Glomerular endothelial cell (primary cell): ENCODE data around the gene NOLC1. TPM values are rescaled to one million over a fixed set of nuclear protein-coding genes. Genes with fewer than 3 reads are reported as not detected.

Source experiments
- DNase-seq: peaks from one replicate; pipeline ENCODE4 v3.0.0-alpha.2; 2011; ENCODE audit warnings: low read depth, low spot score; ENCODE audit errors: extremely low read depth
- total RNA-seq: library from RNA; depleted of rRNA; stranded (reverse); fragments of >200 nt; gene quantifications from 2 replicates; pipeline ENCODE4 v1.2.3, GENCODE V29; 2015

NOLC1 gene
- total RNA-seq, 1 donor from 2014 or later = 65.5 TPM

DNA sequence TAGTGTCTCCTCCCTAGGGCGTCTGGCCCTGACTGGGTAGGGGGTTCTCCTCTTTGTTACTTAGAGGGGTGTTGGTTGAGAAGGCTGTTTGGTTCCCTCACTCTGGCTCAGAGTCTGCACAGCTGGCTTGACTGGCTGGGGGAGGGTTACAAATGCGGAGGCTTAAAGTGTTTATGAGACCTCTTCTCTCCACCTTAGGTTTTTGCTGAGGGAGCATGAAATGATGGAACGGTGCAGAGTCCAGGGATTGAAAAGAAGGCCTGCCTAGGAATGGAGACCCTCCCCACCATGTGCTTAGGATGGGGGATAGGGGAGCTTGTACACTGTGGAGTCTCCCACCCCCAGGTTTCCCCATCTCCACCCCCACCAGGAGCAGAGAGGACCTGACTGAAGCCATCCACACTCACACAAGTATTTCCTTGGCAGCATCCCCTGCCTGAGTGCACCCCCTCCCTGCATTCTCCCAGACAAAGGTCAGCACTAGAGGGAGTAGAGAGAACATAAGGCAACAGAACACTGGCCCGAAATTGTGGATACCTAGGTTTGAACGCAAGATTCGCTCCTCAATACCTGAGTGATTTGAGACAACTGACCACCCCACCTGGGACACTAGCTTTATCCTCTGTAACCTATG, 30.3 kb upstream of the NOLC1 start:
- no peak for DNase-seq

- DNase-seq = no peak
These were observed 29.7 kb upstream of the NOLC1 start for GRCh38 chr10:102122450-102122849.

- no peak for DNase-seq
These were observed 29.0 kb upstream of the NOLC1 start for GRCh38 chr10:102123223-102123622.

DNA sequence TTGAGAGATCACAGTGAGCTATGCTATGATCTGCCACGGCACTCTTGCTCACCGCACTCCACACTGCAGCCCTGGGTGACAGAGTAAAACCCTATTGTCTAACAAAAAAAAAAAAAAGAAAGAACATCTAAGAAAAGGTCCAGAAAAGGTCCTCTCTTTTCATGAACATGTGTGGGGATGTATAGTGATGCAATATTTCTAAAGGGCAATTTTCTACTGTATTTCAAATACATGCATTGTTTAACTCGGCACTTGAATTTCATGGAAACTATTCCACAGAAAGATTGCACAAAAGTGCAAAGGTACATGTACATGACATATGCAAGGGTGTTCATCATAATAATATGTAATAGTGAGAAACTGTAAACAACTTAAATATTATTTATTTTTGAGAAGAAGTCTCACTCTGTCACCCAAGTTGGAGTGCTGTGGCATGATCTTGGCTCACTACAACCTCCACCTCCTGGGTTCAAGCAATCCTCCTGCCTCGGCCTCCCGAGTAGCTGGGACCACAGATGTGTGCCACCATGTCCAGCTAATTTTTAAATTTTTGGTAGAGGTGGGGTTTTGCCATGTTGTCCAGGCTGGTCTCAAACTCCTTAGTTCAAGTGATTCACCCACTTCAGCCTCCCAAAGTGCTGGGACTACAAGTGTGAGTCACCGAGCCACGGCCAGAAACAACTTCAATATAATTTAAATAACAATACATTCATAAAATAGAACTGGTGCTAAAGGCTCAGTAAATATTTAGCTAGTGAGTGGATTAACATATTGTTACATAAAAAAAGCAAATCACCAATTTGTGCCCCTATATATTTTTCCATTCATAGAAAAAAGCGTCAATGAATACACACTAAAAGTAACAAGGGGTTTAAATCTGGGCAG, 20.7 kb upstream of the NOLC1 start:
- no peak for DNase-seq

GRCh38 chr10:102132193-102132562, 20.0 kb upstream of the NOLC1 start:
- DNase-seq = no peak

- DNase-seq = peak; percentile 96
These were observed 19.4 kb upstream of the NOLC1 start, which contains the start of gene PPRC1 for GRCh38 chr10:102132563-102133372. PPRC1 (plus strand) TSS chr10:102133040; CDS start chr10:102133069, 29 bp downstream.

DNA sequence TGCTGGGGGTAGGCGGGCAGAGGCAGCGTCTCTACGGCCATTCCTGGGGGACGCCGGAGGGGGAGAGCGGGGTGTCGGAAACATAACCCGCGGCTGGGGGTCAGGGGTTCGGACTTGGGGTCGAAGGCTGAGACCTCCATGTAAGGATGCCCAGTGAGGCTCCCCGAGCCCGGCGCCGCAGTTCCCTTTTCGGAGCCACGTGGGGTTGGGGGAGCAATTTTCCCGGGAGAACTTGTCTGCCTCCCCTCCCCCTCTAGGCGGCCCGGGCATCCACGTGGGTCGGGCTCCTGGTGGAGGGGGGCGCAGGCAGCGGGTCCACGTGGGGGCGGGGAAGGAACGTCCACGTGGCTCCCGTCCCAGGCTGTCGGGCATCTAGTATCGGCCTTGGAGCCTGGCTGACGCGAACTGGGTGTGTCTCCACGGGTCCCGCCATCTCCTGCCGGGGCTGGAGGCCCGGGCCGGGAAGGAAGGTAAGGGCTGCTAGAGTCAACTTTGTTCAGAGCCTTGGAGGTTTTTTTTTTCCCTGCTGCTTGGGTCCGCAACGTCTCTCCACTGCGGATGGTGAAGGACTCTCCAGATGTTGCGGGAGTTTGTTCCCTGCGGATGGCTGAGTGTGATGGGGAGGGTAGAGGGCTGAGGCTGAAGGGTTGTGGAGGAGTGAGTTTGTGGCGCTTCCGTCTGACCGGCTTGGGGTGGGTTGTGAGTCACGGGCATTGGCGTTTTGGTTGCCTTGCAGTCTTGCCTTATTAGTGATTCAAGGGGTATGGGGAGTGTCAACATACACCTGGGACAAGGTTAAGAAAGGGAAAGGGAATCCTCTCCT, 18.6 kb upstream of the NOLC1 start:
- DNase-seq = no peak

DNA sequence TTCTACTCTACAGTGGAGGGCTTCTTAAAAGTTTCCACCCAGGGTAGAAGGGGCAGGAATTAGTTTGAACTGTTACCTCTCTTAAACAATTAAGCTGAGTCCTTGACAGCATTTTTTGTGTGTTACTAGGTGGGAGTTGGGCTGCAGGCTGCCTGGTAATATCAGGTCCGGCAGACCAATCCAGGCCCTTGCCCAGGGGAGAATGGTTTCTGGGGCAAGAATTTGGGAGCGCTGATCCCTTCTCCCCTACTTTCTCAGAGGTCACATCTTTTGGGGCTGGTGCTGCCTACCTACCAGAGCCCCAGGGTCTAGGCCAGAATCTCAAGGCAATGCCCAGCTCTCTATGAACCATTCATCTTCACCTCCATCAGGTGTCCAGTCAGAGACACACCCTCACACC, 17.8 kb upstream of the NOLC1 start:
- no peak for DNase-seq

- no peak for DNase-seq
These were observed 16.1 kb upstream of the NOLC1 start for GRCh38 chr10:102135956-102136526.

DNA sequence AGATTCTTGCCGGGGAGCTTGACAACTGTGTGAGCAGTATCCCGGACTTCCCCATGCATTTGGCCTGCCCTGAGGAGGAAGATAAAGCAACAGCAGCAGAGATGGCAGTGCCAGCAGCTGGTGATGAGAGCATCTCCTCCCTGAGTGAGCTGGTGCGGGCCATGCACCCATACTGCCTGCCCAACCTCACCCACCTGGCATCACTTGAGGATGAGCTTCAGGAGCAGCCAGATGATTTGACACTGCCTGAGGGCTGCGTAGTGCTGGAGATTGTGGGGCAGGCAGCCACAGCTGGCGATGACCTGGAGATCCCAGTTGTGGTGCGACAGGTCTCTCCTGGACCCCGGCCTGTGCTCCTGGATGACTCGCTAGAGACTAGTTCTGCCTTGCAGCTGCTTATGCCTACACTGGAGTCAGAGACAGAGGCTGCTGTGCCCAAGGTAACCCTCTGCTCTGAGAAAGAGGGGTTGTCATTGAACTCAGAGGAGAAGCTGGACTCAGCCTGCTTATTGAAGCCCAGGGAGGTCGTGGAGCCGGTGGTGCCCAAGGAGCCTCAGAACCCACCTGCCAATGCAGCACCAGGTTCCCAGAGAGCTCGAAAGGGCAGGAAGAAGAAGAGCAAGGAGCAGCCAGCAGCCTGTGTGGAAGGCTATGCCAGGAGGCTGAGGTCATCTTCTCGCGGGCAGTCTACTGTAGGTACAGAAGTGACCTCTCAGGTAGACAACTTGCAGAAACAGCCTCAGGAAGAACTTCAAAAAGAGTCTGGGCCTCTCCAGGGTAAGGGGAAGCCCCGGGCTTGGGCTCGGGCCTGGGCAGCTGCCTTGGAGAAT, 12.7 kb upstream of the NOLC1 start:
- DNase-seq = no peak

- no peak for DNase-seq
These were observed 12.0 kb upstream of the NOLC1 start for GRCh38 chr10:102140218-102140617.

- no peak for DNase-seq
These were observed 11.2 kb upstream of the NOLC1 start for GRCh38 chr10:102140913-102141540.

DNA sequence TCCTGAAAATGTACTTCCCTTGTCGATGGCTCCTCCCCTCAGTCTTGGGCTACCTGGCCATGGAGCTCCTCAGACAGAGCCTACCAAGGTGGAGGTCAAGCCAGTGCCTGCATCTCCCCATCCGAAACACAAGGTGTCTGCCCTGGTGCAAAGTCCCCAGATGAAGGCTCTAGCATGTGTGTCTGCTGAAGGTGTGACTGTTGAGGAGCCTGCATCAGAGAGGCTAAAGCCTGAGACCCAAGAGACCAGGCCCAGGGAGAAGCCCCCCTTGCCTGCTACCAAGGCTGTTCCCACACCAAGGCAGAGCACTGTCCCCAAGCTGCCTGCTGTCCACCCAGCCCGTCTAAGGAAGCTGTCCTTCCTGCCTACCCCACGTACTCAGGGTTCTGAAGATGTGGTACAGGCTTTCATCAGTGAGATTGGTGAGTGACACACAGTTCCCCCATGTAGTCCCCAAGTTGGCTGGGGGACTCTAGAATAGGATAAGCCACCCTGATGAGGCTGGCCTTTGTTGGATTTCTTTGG, 10.5 kb upstream of the NOLC1 start:
- DNase-seq = no peak

- DNase-seq = no peak
These were observed 5.2 kb upstream of the NOLC1 start for GRCh38 chr10:102146971-102147428.

- no peak for DNase-seq
These were observed 4.6 kb upstream of the NOLC1 start for GRCh38 chr10:102147561-102147960.

DNA sequence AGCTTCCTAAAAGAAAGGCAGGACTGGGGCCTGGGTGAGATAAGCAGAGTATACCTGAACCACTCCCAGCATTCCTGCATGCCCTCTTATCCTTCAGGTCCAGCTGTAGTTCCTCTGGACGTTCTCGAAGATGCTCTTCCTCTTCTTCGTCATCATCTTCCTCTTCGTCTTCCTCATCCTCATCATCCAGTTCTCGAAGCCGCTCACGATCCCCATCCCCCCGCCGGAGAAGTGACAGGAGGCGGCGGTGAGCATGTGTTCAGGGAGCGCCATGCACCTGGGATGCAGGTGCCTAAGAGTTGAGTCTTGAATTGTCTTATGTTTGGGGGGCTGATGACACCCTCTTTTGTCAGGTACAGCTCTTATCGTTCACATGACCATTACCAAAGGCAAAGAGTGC, 3.9 kb upstream of the NOLC1 start:
- DNase-seq = no peak

DNA sequence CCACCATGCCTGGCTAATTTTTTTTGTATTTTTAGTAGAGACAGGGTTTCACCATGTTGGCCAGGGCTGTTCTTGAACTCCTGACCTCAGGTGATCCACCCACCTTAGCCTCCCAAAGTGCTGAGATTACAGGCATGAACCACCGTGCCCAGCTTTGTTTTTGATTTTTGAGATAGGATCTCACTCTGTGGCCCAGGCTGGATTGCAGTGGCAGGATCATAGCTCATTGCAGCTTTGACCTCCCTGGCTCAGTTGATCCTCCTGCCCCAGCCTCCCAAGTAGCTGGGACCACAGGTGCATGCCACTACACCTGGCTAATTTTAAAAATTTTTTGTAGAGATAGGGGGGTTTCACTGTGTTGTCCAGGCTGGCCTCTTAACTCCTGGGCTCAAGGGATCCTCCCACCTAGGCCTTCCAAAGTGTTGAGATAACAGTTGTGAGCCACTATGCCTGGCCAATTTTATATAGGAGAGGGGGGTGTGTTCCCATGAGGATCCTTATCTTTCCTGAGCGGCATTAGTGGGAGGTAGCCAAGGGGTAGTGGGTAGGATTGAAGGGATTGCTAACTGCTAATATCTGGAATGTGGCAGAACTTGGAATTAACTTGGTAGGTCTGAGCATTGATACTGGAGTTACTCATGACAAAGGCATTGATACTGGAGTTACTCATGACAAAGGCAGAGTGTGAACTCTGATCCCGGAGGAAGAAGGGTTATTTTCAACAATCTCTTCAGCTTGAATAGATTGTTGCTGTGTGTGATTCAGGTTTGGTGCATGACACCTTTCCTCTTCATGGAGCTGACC, 1.0 kb upstream of the NOLC1 start:
- DNase-seq = no peak

- no peak for DNase-seq
These were observed 329 bp downstream of the NOLC1 start for GRCh38 chr10:102152545-102152890.
